Astrocyte (in vitro differentiated cells and primary cell): Measurements from ENCODE around the gene THAP3.

Experiments used
- CTCF ChIP-seq: IDR thresholded peaks from 2 replicates; pipeline ENCODE4 v1.5.1; 2011; ENCODE audit warnings: low read depth, mild to moderate bottlenecking, inconsistent platforms, low read length, moderate library complexity; ENCODE audit not compliant: insufficient read depth
- EZH2 ChIP-seq: IDR thresholded peaks from 2 replicates; pipeline ENCODE4 v1.6.1; 2012; ENCODE audit warnings: mild to moderate bottlenecking, low read length, inconsistent platforms; ENCODE audit not compliant: insufficient read depth

GRCh38 chr1:6623269-6623965, 1.3 kb upstream of the THAP3 start:
- no peak for TF ChIP-seq CTCF
- no peak for TF ChIP-seq EZH2
